HG03571 (cell line): ENCODE measurements around the gene TSPAN11.

Experiments
- ATAC-seq: cut with Tn5 transposase; IDR thresholded peaks from one replicate; pipeline ENCODE4 v1.9.1; 2021; ENCODE audit not compliant: unreplicated experiment

TSPAN11 gene

GRCh38 chr12:31037931-31038330 lies 111.4 kb downstream of the TSPAN11 start:
- no peak for ATAC-seq

GRCh38 chr12:31041033-31041564 lies 114.6 kb downstream of the TSPAN11 start:
- ATAC-seq: no peak
